Adrenal gland (tissue), 5 donors: ENCODE data around the gene TMED4.

Experiments
- POLR2A ChIP-seq, 2 donors: fragments of 450-650 bp; IDR thresholded peaks; one replicate each; pipeline ENCODE4 v1.6.1; 2017; ENCODE audit warnings: antibody characterized with exemption in 2 of 2, mild to moderate bottlenecking in 2 of 2, moderate library complexity in 1 of 2
- TF ChIP-seq, protein P1 (sequence below), 6 experiments: fragments of 450-650 bp in 4 of 6; fragments of 200-600 bp in 2 of 6; sonication (generic) in 1 of 6; IDR thresholded peaks; 1 replicate in 5 of 6; 2 replicates in 1 of 6; pipeline versions ENCODE4 v1.5.1 to v1.8.0; 2016 to 2021; ENCODE audit warnings: antibody characterized with exemption in 6 of 6, mild to moderate bottlenecking in 2 of 6, moderate library complexity in 1 of 6
- donor health status: DM: no; HTN: no; CAD: no.

DNA sequence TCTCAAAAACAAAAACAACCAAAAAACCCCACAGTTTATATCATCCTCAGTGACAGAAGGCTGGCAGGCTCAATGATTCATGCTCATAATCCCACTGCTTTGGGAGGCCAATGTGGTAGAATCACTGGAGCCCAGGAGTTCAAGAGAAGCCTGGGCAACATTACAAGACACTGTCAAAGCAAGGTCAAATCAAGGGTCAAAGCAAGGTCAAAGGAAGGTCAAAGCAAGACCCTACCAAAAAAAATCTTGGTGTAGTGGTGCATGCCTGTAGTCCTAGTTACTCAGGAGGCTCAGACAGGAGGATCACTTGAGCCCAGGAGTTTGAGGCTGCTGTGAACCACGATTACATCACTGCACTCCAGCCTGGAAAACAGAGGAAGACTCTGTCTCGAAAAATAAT is 26.7 kb downstream of the TMED4 start:
- TF ChIP-seq, protein P1, sequence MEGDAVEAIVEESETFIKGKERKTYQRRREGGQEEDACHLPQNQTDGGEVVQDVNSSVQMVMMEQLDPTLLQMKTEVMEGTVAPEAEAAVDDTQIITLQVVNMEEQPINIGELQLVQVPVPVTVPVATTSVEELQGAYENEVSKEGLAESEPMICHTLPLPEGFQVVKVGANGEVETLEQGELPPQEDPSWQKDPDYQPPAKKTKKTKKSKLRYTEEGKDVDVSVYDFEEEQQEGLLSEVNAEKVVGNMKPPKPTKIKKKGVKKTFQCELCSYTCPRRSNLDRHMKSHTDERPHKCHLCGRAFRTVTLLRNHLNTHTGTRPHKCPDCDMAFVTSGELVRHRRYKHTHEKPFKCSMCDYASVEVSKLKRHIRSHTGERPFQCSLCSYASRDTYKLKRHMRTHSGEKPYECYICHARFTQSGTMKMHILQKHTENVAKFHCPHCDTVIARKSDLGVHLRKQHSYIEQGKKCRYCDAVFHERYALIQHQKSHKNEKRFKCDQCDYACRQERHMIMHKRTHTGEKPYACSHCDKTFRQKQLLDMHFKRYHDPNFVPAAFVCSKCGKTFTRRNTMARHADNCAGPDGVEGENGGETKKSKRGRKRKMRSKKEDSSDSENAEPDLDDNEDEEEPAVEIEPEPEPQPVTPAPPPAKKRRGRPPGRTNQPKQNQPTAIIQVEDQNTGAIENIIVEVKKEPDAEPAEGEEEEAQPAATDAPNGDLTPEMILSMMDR (IDR thresholded peaks at IDR 0.05) = no peak
- TF ChIP-seq POLR2A (IDR thresholded peaks at IDR 0.05) = no peak
